Peyer's patch (tissue), 4 donors: Measurements from ENCODE around the gene TCF7L2.

ENCODE experiments used
- POLR2A ChIP-seq, 2 donors: fragments of 450-650 bp; IDR thresholded peaks; one replicate each; pipeline ENCODE4 v1.5.1; 2017; ENCODE audit warnings: antibody characterized with exemption in 2 of 2, mild to moderate bottlenecking in 2 of 2, moderate library complexity in 2 of 2
- TF ChIP-seq, protein P1 (sequence below), 6 experiments: fragments of 450-650 bp in 4 of 6; fragments of 200-600 bp in 2 of 6; sonication (generic) in 1 of 6; IDR thresholded peaks; one replicate each; pipeline ENCODE4 v1.5.1; 2017 to 2019; ENCODE audit warnings: antibody characterized with exemption in 6 of 6, mild to moderate bottlenecking in 3 of 6, moderate library complexity in 1 of 6

GRCh38 chr10:113056441-113057021, 106.5 kb downstream of the TCF7L2 start:
- TF ChIP-seq, protein P1, sequence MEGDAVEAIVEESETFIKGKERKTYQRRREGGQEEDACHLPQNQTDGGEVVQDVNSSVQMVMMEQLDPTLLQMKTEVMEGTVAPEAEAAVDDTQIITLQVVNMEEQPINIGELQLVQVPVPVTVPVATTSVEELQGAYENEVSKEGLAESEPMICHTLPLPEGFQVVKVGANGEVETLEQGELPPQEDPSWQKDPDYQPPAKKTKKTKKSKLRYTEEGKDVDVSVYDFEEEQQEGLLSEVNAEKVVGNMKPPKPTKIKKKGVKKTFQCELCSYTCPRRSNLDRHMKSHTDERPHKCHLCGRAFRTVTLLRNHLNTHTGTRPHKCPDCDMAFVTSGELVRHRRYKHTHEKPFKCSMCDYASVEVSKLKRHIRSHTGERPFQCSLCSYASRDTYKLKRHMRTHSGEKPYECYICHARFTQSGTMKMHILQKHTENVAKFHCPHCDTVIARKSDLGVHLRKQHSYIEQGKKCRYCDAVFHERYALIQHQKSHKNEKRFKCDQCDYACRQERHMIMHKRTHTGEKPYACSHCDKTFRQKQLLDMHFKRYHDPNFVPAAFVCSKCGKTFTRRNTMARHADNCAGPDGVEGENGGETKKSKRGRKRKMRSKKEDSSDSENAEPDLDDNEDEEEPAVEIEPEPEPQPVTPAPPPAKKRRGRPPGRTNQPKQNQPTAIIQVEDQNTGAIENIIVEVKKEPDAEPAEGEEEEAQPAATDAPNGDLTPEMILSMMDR (IDR thresholded peaks at IDR 0.05), result no peak
- TF ChIP-seq POLR2A (IDR thresholded peaks at IDR 0.05), result no peak
